GM19372 (cell line): ENCODE measurements around the gene POM121L2.

Source experiments
- ATAC-seq: cut with Tn5 transposase; IDR thresholded peaks from one replicate; pipeline ENCODE4 v1.9.1; 2021; ENCODE audit warnings: mild to moderate bottlenecking, low read depth, moderate library complexity; ENCODE audit not compliant: unreplicated experiment

POM121L2 gene

DNA sequence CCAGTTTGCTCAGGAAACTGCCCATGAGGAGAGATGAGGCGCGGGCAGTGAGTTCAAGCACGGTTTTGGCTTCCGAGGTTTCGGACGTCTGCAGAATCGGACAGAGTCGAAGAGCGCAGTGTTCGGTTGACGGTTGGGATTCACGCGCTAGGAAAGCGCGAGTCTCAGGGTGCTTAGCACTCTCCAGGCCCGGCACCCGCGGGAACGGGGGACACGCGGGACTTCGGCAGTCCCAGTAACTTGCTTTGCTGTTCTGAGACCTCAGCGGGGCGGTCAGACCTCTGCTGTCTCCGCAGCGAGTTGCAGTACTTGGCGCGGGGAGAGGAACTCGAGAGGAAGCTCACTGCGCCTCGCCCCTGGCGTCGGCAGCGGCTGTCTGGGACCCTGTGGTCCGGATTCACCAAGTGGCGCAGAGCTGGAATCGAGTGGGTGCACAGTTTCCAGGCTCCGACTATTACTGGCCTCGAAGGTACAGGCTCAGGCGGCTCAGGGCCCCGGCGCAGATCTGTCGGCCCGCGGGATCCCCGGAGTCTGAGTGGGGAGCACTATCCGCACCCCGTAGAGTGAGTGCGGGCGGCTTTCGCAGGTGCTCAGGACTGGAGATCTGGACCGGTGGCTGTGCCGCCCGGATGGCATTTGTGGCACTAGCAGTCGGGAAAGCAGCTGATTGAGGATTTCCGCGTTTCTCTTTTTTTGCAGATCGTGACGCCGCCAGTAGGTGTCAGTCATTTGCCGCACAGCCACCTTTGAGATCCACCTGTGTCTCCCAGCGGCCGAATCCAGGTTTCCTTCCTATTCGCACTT lies at the start of gene POM121L2:
Gene POM121L2 (minus strand): TSS at position 128 of the 804 bp plus-strand sequence. CDS start 103 bp downstream, at position 25.
- no peak for ATAC-seq

DNA sequence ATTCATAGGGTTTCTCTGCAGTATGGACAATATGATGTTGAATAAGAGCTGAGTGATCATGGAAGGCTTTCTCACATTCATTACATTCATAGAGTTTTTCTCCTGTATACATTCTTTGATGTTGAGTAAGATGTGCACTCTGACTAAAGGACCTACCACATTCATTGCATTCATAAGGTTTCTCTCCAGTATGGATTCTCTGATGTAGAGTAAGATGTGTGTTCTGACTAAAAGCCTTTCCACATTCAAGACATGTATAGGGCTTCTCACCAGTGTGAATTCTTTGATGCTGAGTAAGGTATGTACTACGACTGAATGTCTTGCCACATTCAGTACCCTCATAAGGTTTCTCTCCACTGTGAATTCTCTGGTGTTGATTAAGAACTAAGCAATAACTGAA lies 47.2 kb upstream of the POM121L2 start:
- ATAC-seq: no peak

DNA sequence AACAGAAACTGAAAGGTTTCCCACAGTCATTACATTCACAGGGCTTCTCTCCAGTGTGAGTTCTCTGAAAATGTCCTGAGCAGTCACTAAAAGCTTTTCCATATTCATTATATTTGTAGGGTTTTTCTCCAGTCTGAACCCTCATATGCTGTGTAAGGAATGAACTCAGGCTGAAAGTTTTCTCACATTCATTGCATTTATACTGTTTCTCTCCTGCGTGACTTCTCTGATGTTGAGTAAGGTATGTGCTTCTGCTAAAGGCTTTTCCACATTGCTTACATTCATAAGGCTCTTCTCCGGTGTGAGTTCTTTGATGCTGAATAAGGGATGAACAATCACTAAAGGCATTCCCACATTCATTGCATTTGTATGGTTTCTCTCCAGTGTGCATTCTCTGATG lies 46.7 kb upstream of the POM121L2 start:
- ATAC-seq: no peak

DNA sequence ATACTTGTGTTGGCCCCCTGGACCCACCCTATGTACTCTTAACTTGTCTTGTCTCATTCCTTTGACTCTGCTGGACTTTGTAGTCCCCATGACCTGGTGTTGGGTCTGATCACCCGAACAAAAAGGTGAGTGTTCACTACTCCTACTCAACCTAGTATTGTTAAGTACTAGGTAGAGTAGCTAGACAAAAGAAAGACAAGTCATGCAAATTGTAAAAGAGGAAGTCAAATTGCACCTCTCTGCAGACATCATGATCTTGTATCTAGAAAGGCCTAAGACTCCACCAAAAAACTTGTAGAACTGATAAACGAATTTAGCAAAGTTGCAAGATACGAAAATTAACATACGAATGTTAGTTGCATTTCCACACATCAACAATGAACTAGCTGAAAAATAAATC lies 40.8 kb upstream of the POM121L2 start:
- no peak for ATAC-seq

DNA sequence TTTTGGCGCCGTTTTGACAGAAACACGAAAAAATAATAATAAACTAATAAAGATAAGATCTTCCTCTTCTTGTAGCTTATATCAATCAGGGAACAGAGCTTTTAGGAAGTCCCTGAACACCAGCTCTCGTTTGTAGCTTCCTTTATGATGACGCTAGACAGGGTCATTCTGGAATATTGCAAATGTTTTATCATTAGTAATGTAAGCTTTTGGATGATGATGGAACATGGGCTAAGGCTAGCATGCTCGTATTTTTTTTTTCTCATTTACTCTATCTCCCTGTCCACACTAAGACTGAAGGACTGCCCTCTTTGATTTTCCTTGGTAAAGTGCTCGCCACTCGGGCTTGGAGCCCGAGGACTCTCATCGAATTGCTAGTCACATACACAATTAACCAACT lies 22.1 kb upstream of the POM121L2 start:
- no peak for ATAC-seq

DNA sequence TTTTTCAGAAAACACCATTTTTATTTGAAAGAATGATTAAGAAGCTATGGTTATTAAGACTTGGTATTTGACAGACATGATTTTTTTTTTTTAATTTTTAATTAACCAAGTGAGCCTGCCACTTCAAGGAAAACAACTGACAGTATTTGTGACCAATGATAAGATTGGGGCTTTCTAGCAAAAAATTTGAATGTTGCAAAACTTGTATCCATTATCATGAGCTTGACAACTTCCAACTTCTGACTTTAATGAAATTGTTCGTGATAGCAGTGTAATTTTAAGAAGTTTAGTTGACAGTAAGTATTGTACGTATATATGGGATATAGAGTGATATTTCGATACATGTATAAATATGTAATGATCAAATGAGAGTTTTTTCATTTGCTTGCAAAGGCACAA lies 21.6 kb upstream of the POM121L2 start:
- ATAC-seq: no peak

DNA sequence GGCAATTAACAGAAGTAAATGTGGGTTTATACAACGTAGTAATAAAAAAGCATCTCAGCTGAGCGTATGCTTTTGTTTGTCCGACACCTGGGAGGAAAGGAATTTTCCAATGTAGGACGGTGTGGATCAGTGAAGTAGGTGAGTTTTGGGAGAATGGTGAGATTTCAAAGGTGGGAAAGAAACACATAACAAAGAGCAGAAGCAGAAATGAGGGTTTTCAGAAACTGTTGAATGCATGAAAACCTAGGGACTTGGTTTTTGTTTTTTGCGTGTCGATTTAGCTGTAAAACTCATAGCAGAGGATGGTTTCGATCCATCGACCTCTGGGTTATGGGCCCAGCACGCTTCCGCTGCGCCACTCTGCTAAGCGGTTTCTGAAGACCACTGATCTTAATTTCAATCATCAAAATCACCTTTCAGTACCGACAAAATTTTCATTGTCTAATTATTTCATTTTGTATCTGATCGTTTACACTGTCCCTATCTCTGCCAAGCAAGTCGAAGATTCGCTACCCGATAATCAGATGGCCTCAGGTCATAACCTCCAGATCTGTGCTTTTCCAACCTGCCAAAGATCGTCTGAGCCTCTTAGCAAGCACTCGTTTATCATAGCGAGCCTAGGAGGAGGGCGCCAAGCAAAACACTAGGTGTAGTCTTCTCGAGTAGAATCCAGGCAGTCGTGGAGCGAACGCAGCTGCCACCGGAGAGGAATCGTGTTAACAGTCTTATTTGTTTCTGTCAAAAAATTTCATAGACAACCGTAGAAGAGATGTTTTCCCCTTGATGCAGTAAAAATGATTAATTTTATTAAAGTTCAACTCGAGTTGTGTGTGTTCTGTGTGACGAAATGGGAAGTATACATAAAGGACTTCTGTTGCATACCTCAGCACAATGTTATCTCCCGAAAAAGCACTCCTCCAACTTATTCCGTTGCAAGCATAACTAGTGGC lies 20.9 kb upstream of the POM121L2 start:
- no peak for ATAC-seq

DNA sequence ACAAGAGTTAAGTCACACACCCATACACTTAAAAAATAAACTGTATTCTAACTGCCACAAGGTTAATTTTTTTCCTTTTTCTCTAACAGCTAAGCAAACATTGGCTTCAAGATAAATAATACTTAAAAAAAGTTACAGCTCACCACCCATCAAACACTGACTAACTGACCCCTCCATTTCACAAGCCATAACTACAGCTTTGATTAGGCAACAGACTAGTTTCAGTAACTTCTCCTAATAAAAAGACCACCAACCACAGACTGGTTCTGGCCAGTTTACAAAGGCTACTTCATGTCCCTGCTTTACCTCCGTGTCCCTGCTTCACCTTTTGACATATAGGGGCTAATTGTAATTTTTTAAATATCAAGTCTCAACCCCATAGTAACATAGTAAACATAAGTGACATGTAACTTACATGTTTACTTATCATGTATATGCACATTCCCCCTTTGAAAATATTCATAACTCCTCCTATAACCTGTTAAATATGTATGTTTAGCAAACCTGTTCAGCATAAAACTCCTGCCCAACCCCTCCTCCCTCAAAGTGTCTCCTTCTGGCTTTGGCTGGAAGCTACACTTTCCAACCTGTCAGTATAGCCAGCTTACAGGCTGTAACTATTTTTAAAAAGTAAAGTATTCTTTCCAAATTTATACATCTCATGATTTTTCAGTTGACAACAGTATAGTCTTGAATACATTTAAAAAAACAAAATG lies 15.1 kb upstream of the POM121L2 start:
- no peak for ATAC-seq

DNA sequence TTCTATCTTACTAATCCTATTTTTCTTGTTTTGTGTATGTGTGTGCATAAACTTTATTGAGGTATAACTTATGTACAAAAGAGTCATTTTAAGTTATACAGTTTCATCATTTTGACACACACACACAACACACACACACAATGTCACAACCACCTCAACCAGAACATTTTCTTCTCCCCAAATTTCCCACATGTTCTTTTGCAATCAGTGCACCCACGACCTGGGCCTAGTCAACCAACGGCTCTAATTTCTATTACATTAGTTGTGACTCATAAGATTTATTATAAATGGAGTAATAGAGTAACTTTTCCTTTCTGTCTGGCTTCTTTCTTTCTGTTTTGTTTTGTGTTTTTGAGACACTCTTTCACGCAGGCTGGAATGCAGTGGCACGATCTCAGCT lies 9.8 kb upstream of the POM121L2 start:
- ATAC-seq: no peak

DNA sequence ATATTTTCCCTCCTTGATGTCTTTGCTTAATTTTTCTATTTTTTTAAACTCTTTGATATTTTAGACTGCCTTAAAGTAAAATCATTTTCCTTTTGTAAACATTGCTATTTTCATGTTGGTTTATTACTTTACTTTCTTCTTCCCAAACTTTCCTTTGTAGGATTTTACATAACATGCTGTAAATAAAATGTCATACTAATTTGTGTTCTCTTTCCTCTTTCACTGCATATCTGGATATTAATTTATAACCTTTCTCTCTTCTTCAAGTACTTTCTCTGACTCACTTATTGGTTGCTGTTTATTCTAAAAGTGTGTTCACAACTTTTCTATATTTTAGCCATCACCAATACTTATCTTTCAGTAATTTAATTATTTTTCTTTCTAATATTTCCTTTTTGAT lies 9.3 kb upstream of the POM121L2 start:
- ATAC-seq: no peak

DNA sequence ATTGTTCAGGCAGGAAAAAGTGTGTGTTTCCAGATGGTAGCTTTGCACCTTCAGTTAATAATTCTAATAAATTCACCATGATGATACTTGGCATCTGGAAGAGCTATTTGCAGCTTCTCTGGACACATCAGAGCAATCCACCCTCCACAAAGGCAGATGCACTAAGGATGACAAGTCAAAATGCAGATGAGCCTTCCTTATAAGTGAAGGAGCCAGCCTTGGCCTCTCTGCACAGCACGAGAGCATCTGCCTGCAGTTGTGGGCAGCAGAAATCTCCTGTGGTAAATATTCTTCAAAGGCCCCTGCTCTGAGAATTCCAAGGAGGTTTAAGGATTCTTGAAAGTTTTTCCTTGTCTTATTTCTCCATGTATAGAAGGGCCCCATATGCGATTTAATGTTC lies 6.9 kb upstream of the POM121L2 start:
- no peak for ATAC-seq

DNA sequence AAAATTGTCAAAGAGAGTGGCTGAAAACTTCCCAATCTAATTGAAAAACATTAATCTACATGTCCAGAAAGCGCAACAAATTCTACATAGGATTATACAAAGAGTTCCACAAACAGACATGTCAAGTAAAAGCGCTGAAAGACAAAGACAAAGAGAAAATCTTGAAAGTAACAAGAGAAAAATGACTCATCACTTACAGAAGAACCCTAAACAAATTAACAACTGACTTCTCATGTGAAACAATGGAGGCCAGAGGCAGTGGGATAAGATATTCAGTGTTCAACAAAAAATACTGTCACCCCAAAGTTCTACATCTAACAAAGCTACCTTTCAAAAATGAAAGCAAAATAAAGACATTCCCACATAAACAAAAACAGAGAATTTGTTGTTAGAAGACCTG lies 2.0 kb upstream of the POM121L2 start:
- ATAC-seq: no peak

DNA sequence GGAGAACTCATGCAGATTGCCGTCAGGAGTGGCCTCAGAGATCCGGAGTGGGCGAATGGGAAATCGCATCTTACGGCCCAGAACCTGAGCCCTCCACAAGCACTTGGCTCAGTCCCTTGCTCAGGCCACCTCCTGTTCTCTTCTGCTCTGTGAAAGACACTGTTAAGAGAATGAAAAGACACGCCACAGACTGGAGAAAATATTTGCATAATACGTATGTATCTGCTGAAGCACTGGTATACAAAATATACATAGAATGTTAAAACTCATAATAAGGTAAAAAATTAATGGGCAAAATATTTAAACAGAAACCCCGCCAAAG lies 838 bp upstream of the POM121L2 start:
- no peak for ATAC-seq

DNA sequence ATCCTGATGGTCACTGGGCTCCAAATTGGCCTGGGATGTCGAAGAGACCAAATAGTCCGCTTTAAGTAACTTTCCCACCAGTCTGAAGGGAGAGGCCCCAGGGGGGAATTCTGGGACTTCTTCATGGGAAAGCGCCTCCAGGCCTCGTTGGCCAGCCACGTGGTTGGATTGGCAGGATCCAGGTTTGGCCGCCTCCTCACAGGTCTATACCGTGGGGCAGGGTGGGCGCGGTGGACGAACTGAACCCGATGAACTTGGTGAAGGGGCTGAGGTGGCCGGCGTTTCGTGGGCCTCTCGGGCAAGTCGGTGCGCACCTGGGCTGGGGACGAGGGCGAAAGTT lies 297 bp downstream of the POM121L2 start:
- no peak for ATAC-seq

DNA sequence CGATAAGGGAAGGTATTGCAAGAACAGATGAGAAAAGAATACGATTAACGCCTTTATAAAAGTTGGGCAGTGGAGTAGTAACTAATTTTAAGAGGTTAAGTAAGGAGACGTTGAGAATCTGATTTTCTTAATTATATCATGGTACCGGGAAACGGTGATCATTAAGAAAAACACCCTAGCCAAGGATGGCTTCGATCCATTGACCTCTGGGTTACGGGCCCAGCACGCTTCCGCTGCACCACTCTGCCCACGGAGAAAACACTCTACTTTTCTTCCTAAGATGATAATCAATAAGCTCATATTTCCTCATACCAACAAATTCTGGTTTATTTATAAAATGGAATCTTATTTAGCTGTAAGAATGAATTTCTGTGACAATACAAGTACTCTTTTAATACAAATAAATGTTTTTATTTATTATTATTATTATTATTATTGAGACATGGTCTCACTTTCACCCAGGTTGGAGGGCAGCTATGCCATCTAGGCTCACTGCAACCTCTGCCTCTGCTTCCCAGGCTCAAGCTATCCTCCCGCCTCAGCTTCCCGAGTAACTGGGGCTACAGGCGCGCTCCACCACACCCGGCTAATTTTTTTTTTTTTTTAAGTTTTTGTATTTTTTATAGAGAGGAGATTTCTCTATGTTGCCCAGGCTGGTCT lies 8.3 kb downstream of the POM121L2 start:
- ATAC-seq: no peak

DNA sequence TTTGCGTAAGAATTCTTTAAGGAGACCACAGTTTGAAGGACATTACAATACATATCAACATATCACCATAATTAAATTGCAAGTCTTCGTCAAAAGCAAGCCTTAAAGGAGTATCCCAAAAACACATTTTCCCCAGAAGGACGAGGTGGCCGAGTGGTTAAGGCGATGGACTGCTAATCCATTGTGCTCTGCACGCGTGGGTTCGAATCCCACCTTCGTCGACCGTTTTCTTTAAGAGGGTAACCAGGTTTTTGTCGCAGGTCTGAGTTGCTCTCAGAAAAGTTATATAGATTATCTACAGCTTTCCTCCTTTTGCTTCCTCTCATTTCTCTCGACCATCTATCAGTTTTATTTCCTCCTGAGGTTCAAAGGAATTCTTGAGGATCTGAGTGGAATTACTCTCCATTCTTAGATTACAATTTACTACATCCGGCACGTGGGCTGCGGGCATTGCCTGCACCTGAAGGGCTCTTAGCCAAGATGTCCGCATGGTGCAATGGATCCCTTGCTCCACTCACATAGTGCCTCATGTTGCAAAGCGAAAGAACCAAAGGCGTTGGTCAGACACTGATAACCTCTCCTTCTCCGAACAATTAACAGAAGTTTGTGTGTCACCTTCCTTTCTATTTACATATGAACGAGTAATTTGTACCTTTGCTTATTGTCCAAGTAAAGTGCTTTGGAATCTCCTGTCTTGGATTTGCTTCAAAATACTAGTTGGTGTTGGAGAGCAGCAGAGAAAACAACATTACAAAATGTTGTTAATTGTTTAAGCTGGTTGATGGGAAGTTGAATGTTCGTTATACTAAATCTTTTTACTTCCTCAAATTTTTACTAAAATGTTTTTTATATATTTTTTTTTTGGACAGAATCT lies 14.0 kb downstream of the POM121L2 start:
- no peak for ATAC-seq

DNA sequence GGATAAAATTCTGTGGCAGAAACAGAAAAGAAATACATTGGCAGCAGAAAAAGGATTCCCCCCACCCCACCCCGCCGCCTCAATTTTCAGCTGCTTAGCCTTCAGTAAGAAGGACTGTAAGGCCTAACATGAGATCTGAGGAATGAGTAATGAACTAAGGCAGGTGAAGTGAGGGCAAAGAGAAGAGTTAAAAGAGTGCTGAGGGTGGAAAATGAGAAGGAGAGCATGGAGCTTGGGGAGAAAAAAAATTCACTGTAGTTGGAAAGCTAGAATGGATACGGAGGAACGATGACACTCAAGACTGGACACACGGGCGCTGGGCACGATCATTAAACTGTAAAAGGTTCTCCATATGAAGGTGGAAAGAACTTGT lies 14.6 kb downstream of the POM121L2 start:
- no peak for ATAC-seq

DNA sequence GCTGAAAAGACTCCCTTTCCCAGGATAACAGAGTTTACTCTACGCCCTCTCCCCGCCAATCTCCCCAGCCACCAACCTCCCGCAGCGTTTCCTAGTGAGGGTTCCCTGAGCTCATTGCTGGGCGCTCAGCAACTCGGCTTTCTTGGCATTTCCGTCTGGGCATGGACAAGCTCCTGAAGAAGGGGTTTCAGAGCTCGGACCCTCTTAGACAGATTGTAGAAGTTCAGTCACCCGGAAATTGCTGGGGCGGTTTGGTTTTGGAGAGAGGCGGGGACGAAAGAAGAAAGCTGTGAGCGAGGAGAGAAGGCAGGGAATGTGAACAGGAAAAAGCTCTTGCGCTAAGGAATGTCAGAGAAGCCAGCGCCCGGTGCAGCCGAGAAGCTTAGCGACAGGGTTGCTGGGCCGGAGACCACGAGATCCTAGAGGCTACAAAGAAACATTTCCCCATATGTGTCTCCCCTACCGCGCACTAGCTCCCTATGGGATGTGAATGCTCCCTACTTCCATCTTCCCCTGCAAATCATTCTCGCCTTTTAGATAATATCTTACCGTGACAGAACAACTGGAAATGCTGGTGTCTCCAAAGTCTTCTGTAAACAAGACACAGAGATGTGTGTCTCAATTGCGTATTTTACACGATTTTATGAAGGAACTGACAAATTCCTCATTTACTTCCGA lies 15.8 kb downstream of the POM121L2 start:
- no peak for ATAC-seq
